Activated CD8-positive, alpha-beta T cell treated with anti-CD3 and anti-CD28 coated beads, Interleukin-2, amount 10 ng/mL, durations not matched to agents 7 days and 5 days (primary cell): ENCODE results near the gene PRKD1. TPM values are rescaled to one million over a fixed set of nuclear protein-coding genes. Genes with fewer than 3 reads are reported as not detected.
"Not testable (repeated sequence)": the region's sequence is repeated elsewhere in the genome, so short reads cannot be mapped to it uniquely, and the experiment has no call there.

Experiments
- ATAC-seq: fragments of 150-1000 bp; cut with Tn5 transposase; one replicate; pipeline ENCODE4 v1.10.0; 2021; ENCODE audit warnings: moderate library complexity
- CTCF ChIA-PET: fragments of 350-600 bp; sonication (Branson Sonifier 250); formaldehyde crosslinking; loops from one replicate; lab custom pipeline; 2021; ENCODE audit warnings: antibody characterized with exemption; lab: Charles Lee
- POLR2A ChIA-PET: fragments of 350-600 bp; sonication (Branson Sonifier 250); formaldehyde crosslinking; loops from one replicate; lab custom pipeline; 2021; ENCODE audit warnings: antibody characterized with exemption; lab: Charles Lee
- DNase-seq: peaks from one replicate; pipeline ENCODE4 v3.0.0-alpha.2; 2020
- H3K27ac Mint-ChIP-seq: one replicate; pipeline ENCODE4 v1.8.0; 2021; ENCODE audit warnings: mild to moderate bottlenecking, mixed read lengths
- H3K27me3 Mint-ChIP-seq: one replicate; pipeline ENCODE4 v1.8.0; 2021; ENCODE audit warnings: low read depth, mixed read lengths
- H3K36me3 Mint-ChIP-seq: one replicate; pipeline ENCODE4 v1.8.0; 2021; ENCODE audit warnings: low read depth, mixed read lengths
- H3K4me1 Mint-ChIP-seq: one replicate; pipeline ENCODE4 v1.8.0; 2021; ENCODE audit warnings: low read depth, mixed read lengths
- H3K4me3 Mint-ChIP-seq: one replicate; pipeline ENCODE4 v1.8.0; 2021; ENCODE audit warnings: mild to moderate bottlenecking, mixed read lengths
- H3K9me3 Mint-ChIP-seq: one replicate; pipeline ENCODE4 v1.8.0; 2022; ENCODE audit warnings: mixed read lengths; ENCODE audit not compliant: insufficient read depth
- total RNA-seq, 2 experiments: library from RNA; stranded (reverse); gene quantifications; one replicate each; pipeline ENCODE4 v1.2.3, GENCODE V29; 2021

The PRKD1 gene
- total RNA-seq, 2 experiments from 2014 or later: not detected

DNA sequence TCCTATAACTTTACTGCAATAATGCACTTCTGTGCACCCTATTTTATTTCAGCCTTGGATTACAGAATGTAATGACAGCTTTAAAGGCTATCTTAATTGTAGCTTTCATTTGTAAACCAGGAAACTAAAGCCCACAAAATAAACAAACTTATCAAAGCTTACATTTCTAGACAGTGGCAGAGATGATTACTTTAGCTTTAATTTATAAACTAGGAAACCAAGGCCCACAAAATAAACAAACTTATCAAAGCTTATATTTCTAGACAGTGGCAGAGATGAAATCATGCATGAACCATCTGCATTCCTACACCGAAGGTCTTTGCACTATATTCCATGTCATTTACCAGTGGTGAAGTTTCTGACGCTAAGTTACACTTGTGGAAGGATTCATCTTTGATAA is 74.4 kb downstream of the PRKD1 start:
- DNase-seq (no peak), ATAC-seq (no peak)
- Mint-ChIP-seq H3K9me3 (peaks cover 21% of the 10 kb centered on the region), H3K27me3 (no peaks in the 10 kb centered on the region), H3K4me3 (no peak overlapping the region), H3K36me3 (no peaks in the 10 kb centered on the region), H3K27ac (no peak overlapping the region), H3K4me1 (no peaks in the 10 kb centered on the region)
- ChIA-PET POLR2A (no interaction called here), CTCF (no interaction called here)

DNA sequence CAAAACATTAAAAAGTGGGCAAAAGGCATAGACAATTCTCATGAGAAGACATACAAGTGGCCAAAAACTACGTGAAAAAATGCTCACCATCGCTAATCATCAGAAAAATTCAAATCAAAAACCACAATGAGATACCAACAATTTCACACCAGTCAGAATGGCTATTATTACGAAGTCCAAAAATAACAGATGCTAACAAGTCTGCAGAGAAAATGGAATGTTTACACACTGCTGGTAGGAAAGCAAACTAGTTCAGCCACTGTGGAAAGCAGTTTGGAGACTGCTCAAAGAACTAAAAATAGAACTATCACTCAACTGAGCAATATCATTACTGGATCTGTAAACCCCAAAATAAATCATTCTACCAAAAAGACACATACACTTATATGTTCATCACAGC is 76.2 kb downstream of the PRKD1 start:
- ATAC-seq (no peak), DNase-seq (no peak)
- no peaks in the 10 kb centered on the region for H3K36me3 Mint-ChIP-seq
- no peak overlapping the region for H3K27ac Mint-ChIP-seq
- H3K9me3 Mint-ChIP-seq: peaks cover 18% of the 10 kb centered on the region
- ChIA-PET POLR2A (no interaction called here), CTCF (no interaction called here)
- H3K27me3 Mint-ChIP-seq: no peaks in the 10 kb centered on the region
- H3K4me1 Mint-ChIP-seq: no peaks in the 10 kb centered on the region
- no peak overlapping the region for H3K4me3 Mint-ChIP-seq

DNA sequence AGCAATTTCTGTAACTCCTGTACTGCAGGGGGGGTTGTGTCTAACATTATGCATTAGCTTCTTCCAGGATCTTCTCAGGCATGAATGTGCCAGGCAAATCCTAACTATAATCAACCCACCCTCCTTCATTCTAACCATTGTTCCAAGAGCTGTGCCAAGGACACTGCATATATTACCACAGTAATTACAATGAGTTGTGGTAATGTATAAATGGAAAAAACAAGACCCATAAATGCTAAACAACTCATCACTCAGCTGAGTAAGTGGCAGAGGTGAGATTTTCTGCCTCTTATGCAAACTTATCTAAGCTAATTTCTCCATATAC is 80.6 kb downstream of the PRKD1 start:
- no peak overlapping the region for H3K4me3 Mint-ChIP-seq
- H3K9me3 Mint-ChIP-seq: peaks cover 9% of the 10 kb centered on the region
- H3K27me3 Mint-ChIP-seq: no peaks in the 10 kb centered on the region
- POLR2A ChIA-PET: no interaction called here
- H3K27ac Mint-ChIP-seq: no peak overlapping the region
- ATAC-seq (no peak), DNase-seq (no peak)
- no peaks in the 10 kb centered on the region for H3K4me1 Mint-ChIP-seq
- CTCF ChIA-PET: no interaction called here
- no peaks in the 10 kb centered on the region for H3K36me3 Mint-ChIP-seq

DNA sequence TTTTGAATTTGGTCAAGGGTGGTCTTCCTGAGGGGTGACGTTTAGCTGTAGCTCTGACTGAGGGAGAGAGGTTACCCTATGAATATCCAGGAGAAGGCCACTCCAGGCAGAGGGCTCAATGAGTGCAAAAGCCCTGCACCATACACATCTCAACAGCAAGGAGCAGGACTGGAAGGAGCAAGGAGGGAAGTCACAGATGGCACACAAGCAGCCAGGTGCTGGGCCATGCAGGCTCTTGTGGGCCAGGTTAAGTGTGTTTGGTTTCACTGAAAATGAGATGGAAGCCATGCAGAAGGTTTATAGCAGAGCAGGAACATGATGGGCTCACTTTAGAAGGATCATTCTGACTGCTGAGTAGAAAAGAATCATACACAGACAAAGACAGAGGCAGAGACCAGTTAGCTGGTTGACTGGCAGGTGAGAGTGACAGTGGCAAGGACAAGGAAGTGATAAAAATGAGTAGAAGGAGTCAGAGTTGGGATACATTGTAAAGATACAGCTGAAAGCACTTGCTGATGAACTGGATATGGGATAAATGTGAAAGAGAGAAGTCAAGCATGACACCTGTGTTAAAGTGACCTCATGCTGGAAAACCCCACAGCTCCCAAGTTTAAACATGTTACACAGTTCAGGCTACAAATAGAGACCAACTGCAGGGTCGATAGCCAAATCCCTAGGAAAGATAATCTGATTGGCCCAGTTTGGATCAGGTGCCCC is 81.2 kb downstream of the PRKD1 start:
- ChIA-PET POLR2A (no interaction called here), CTCF (no interaction called here)
- DNase-seq (no peak), ATAC-seq (no peak)
- no peak overlapping the region for H3K27ac Mint-ChIP-seq
- H3K36me3 Mint-ChIP-seq: no peaks in the 10 kb centered on the region
- no peaks in the 10 kb centered on the region for H3K27me3 Mint-ChIP-seq
- no peaks in the 10 kb centered on the region for H3K4me1 Mint-ChIP-seq
- no peak overlapping the region for H3K4me3 Mint-ChIP-seq
- H3K9me3 Mint-ChIP-seq: peaks cover 9% of the 10 kb centered on the region

DNA sequence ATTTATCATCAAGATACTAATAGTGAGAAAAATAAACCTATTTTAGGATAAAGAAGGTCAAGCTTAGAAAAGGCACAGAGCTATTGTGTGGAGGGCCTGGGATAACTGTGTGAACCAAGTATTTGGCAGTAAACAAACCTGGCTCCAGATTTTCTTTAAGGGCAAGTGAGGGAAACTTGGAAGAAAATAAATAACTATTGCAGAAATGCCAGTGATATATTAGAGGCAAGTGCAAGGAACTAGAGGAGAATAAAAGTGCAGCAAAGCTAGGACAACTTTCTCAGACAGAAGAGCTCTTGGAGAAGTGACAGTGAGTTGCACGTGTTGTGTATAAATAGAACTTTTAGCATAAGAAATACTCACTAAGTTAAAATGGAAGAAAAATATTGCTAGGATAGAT is 83.7 kb downstream of the PRKD1 start:
- H3K9me3 Mint-ChIP-seq: peaks cover 8% of the 10 kb centered on the region
- ATAC-seq: no peak
- no peak overlapping the region for H3K27ac Mint-ChIP-seq
- H3K36me3 Mint-ChIP-seq: peaks cover 3% of the 10 kb centered on the region
- no peaks in the 10 kb centered on the region for H3K4me1 Mint-ChIP-seq
- ChIA-PET CTCF (no interaction called here), POLR2A (no interaction called here)
- no peak overlapping the region for H3K4me3 Mint-ChIP-seq
- H3K27me3 Mint-ChIP-seq: no peaks in the 10 kb centered on the region
- DNase-seq: no peak

DNA sequence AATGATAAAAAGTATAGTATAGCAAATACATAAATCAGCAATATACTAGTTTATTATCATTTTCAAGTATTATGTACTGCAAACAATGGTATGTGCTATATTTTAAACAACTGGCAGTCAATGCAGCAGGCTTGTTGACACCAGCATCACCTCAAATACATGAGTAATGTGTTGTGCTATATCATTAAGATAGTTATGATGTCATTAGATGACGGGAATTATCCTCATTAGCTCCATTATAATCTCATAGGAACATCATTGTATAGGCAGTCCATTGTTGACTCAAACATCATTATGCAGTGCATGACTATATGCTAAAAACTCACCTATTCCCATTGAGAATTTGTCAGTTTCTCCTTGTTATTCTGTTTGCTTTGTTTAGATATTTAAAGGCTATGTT is 85.4 kb downstream of the PRKD1 start:
- Mint-ChIP-seq H3K36me3 (peaks cover 3% of the 10 kb centered on the region), H3K27ac (no peak overlapping the region), H3K4me3 (no peak overlapping the region), H3K4me1 (no peaks in the 10 kb centered on the region), H3K9me3 (peaks cover 16% of the 10 kb centered on the region), H3K27me3 (no peaks in the 10 kb centered on the region)
- ATAC-seq (no peak), DNase-seq (no peak)
- ChIA-PET CTCF (no interaction called here), POLR2A (no interaction called here)

DNA sequence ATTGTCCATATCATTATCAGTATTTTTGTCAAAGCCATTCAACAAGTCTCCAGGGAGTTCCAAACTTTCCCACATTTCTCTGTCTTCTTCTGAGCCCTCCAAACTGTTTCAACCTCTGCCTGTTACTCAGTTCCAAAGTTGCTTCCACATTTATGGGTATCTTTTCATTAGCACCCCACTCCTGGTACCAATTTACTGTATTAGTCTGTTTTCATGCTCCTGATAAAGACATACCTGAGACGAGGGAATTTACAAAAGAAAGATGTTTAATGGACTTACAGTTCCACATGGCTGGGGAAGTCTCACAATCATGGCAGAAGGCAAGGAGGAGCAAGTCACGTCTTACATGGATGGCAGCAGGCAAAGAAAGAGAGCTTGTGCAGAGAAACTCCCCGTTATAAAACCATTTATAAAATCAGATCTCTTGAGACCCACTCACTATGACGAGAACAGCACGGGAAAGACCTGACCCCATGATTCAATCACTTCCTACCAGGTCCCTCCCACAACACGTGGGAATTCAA is 87.2 kb downstream of the PRKD1 start:
- H3K4me3 Mint-ChIP-seq, H3K27ac Mint-ChIP-seq, ATAC-seq, H3K27me3 Mint-ChIP-seq, DNase-seq, H3K4me1 Mint-ChIP-seq, CTCF ChIA-PET, H3K36me3 Mint-ChIP-seq, POLR2A ChIA-PET: not testable (repeated sequence)
- H3K9me3 Mint-ChIP-seq: peaks cover 16% of the 10 kb centered on the region

DNA sequence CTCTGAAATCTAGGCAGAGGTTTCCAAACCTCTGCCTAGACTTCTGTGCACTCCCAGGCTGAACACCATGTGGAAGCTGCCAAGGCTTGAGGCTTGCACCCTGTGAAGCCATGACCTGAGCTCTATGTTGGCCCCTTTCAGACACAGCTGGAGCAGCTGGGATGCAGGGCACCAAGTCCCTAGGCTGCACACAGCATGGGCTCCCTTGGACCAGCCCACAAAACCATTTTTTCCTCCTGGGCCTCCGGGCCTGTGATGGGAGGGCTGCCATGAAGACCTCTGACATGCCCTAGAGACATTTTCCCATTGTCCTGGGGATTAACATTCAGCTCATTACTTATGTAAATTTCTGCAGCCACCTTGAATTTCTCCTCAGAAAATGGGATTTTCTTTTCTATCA is 88.0 kb downstream of the PRKD1 start:
- POLR2A ChIA-PET, ATAC-seq, CTCF ChIA-PET, H3K36me3 Mint-ChIP-seq, H3K27me3 Mint-ChIP-seq, H3K4me1 Mint-ChIP-seq, DNase-seq, H3K4me3 Mint-ChIP-seq, H3K27ac Mint-ChIP-seq: not testable (repeated sequence)
- H3K9me3 Mint-ChIP-seq: peaks cover 16% of the 10 kb centered on the region

DNA sequence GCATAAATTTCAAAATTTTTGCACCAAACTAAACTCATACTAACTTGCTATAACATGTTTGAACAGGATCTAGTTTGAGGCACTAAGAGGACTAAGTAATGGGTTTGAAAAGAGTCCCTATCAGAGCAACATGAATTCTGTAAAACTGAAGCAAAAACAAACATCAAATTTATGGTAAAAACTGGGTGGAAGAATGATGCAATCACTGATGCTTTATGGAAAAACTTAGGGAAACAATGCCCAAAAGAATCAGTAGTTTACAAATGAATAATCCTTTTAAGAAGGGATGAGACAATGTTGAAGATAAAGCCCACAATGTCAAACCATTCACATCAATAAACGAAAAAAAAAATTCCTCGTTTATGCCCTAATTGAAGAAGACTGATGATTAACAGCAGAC is 88.9 kb downstream of the PRKD1 start:
- Mint-ChIP-seq H3K27ac (no peak overlapping the region), H3K36me3 (peaks cover 3% of the 10 kb centered on the region), H3K9me3 (peaks cover 16% of the 10 kb centered on the region), H3K27me3 (no peaks in the 10 kb centered on the region), H3K4me3 (no peak overlapping the region), H3K4me1 (no peaks in the 10 kb centered on the region)
- ATAC-seq (no peak), DNase-seq (no peak)
- ChIA-PET POLR2A (no interaction called here), CTCF (no interaction called here)

DNA sequence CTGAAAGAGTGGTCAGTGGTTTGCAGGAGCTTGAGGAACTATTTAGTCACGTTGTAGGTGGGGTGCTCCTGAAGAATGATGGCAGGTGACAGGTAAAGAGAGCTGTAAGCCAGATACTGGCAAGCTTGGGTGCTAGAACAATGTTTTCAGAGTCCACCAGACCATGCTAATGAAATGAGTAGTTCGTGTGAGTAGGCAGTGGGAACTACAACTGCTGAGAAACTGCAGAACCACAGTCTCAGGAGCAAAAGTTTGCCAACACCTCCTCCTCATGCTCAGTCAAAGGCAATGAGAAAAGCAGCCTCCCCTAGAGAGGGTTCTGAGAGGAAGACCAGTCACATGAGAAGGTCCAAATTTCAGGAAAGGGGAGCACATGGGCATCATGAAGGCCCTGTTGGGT is 91.3 kb downstream of the PRKD1 start:
- H3K9me3 Mint-ChIP-seq: peaks cover 16% of the 10 kb centered on the region
- ATAC-seq: no peak
- H3K27ac Mint-ChIP-seq: no peak overlapping the region
- no peaks in the 10 kb centered on the region for H3K27me3 Mint-ChIP-seq
- H3K4me1 Mint-ChIP-seq: no peaks in the 10 kb centered on the region
- DNase-seq: no peak
- H3K36me3 Mint-ChIP-seq: peaks cover 3% of the 10 kb centered on the region
- CTCF ChIA-PET: no interaction called here
- POLR2A ChIA-PET: no interaction called here
- H3K4me3 Mint-ChIP-seq: no peak overlapping the region

DNA sequence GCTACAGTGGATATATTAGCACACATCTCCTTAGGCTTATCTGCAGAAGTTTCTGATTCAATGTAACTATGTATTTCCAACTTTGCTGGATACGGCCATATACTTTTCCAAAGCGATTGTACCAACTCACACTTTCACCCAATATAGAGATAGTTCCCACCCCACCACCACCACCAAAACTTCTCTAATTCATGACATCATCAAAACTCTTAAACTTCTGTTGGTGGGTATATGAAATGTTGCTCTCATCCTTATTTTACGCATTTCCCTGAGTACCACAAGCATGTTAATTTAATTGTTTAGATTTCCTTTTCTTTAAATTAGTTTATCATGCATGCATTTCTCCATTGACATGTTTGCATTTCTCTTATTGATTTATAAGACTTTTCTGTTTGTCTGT is 95.6 kb downstream of the PRKD1 start:
- ATAC-seq: no peak
- POLR2A ChIA-PET: no interaction called here
- no peaks in the 10 kb centered on the region for H3K36me3 Mint-ChIP-seq
- no peaks in the 10 kb centered on the region for H3K27me3 Mint-ChIP-seq
- H3K4me1 Mint-ChIP-seq: no peaks in the 10 kb centered on the region
- H3K4me3 Mint-ChIP-seq: no peak overlapping the region
- H3K9me3 Mint-ChIP-seq: no peaks in the 10 kb centered on the region
- no peak for DNase-seq
- H3K27ac Mint-ChIP-seq: no peak overlapping the region
- CTCF ChIA-PET: no interaction called here

DNA sequence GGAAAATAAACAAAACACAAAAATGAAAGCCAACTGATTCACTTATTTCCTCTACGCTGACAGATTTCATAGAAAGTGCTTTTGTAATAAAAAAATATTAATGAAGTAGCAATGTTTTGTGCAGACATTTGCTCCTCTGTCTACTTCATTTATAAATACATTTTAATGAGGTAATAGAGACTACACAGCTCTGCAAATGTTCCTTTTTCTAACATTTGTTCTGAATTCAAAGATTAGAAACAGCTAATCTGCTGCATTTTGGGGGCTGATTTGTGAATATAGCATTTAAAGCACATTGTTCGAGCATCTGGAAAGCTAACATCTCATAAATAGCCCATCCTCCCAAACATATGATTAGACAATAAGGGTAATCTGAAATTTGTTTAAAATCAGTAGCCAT is 97.8 kb downstream of the PRKD1 start:
- ATAC-seq: no peak
- no peak overlapping the region for H3K4me3 Mint-ChIP-seq
- ChIA-PET POLR2A (no interaction called here), CTCF (no interaction called here)
- no peaks in the 10 kb centered on the region for H3K36me3 Mint-ChIP-seq
- no peaks in the 10 kb centered on the region for H3K9me3 Mint-ChIP-seq
- no peaks in the 10 kb centered on the region for H3K4me1 Mint-ChIP-seq
- H3K27ac Mint-ChIP-seq: no peak overlapping the region
- DNase-seq: no peak
- no peaks in the 10 kb centered on the region for H3K27me3 Mint-ChIP-seq

DNA sequence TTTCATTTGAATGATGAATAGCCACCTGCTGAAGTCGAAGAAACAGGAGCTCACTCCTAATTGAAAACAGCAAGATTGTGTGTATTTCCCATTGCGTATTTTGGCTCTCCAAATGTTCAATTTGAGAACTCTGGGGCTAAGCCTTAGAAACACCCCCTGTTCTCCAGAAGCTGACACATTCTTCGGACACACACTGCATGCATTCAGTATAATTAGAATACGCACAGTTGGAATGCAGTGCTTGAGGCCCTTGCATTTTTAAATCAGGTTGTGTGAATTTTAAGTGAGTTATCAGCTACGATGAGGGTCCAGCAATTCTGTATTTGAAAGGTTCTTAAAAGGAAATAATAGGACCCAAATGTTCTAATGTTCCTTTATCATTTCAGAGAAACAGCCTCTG is 103.8 kb downstream of the PRKD1 start:
- Mint-ChIP-seq H3K9me3 (no peaks in the 10 kb centered on the region), H3K4me1 (no peaks in the 10 kb centered on the region), H3K4me3 (no peak overlapping the region), H3K27ac (no peak overlapping the region), H3K36me3 (no peaks in the 10 kb centered on the region), H3K27me3 (no peaks in the 10 kb centered on the region)
- POLR2A ChIA-PET: no interaction called here
- DNase-seq (no peak), ATAC-seq (no peak)
- CTCF ChIA-PET: no interaction called here
